ENCODE measurements around the gene WDR93.
"Not testable (repeated sequence)": the region's sequence is repeated elsewhere in the genome, so short reads cannot be mapped to it uniquely, and the experiment has no call there.

The WDR93 gene

DNA sequence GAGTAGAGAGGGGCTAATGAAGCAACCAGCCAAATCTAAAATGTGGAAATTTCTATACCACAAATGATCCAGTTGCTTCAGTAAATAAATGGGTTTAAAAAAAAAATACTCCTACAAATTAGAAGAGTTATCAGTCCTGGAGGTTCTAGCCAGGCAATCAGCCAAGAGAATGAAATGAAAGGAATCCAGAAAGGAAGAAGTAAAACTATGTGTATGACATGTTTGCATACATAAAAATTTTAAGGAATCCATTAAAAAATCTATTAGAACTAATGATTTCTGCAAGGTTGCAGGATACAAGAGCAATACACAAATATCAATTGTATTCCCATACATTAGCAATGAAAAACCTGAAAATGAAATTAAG, 95.1 kb downstream of the WDR93 start:
- no peaks in the 10 kb centered on the region for H3K9me2 ChIP-seq (replicated peaks; ENCODE audit: control insufficient read depth, low read length)
- H3K4me3 ChIP-seq (ENCODE audit: low read length), result no peak overlapping the region
- no peaks in the 10 kb centered on the region for H3K79me2 ChIP-seq (ENCODE audit: control insufficient read depth, low read length)
- no peaks in the 10 kb centered on the region for H3K4me1 ChIP-seq (ENCODE audit: control insufficient read depth, low read length)
- no peaks in the 10 kb centered on the region for H4K20me1 ChIP-seq (ENCODE audit: control insufficient read depth, insufficient read depth, low read depth, low read length)
- no peaks in the 10 kb centered on the region for H3K36me3 ChIP-seq (ENCODE audit: control insufficient read depth, low read length)
- H3F3A ChIP-seq (ENCODE audit: control insufficient read depth, insufficient read depth), result no peaks in the 10 kb centered on the region
- no peak for TF ChIP-seq EZH2phosphoT487 (IDR thresholded peaks at IDR 0.05; ENCODE audit: borderline replicate concordance, low read length)
- TF ChIP-seq, protein P1, sequence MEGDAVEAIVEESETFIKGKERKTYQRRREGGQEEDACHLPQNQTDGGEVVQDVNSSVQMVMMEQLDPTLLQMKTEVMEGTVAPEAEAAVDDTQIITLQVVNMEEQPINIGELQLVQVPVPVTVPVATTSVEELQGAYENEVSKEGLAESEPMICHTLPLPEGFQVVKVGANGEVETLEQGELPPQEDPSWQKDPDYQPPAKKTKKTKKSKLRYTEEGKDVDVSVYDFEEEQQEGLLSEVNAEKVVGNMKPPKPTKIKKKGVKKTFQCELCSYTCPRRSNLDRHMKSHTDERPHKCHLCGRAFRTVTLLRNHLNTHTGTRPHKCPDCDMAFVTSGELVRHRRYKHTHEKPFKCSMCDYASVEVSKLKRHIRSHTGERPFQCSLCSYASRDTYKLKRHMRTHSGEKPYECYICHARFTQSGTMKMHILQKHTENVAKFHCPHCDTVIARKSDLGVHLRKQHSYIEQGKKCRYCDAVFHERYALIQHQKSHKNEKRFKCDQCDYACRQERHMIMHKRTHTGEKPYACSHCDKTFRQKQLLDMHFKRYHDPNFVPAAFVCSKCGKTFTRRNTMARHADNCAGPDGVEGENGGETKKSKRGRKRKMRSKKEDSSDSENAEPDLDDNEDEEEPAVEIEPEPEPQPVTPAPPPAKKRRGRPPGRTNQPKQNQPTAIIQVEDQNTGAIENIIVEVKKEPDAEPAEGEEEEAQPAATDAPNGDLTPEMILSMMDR (IDR thresholded peaks at IDR 0.05; ENCODE audit: low read depth, low read length, poor library complexity, severe bottlenecking), result no peak
- H3K9me3 ChIP-seq (ENCODE audit: control insufficient read depth, insufficient read depth, low read length), result no peaks in the 10 kb centered on the region
- H3K27me3 ChIP-seq (ENCODE audit: control insufficient read depth, low read length), result no peaks in the 10 kb centered on the region; the same call in 1 of the 2 replicates
- no peak overlapping the region for H3K27ac ChIP-seq (ENCODE audit: low read depth, low read length)
- no peak overlapping the region for H3K4me2 ChIP-seq (ENCODE audit: low read length)

DNA sequence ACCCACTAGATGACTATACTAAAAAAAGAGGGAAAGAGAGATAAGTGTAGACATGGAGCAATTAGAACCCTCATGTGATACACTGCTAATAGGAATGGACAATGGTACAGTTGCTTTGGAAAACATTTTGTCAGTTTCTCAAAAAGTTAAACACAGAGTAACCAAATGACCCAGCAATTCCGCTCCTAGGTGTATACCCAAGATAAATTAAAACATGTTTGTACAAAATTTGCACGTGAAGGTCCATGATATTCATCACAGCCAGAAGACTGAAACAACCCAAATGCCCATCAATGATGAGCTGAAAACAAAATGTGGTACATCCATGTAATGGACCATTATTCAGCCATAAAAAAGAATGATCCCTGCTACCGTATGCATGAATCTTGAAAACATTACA, 97.3 kb downstream of the WDR93 start:
- no peak for TF ChIP-seq EZH2phosphoT487 (IDR thresholded peaks at IDR 0.05; ENCODE audit: borderline replicate concordance, low read length)
- TF ChIP-seq, protein P1 (IDR thresholded peaks at IDR 0.05; ENCODE audit: low read depth, low read length, poor library complexity, severe bottlenecking), result no peak
- no peak overlapping the region for H3K4me3 ChIP-seq (ENCODE audit: low read length)
- H3K9me2 ChIP-seq (replicated peaks; ENCODE audit: control insufficient read depth, low read length), result no peaks in the 10 kb centered on the region
- H3K4me1 ChIP-seq (ENCODE audit: control insufficient read depth, low read length), result no peaks in the 10 kb centered on the region
- H3K79me2 ChIP-seq (ENCODE audit: control insufficient read depth, low read length), result no peaks in the 10 kb centered on the region
- H3K27me3 ChIP-seq (ENCODE audit: control insufficient read depth, low read length), result no peaks in the 10 kb centered on the region
- H3K27ac ChIP-seq (ENCODE audit: low read depth, low read length), result no peak overlapping the region
- no peaks in the 10 kb centered on the region for H3K9me3 ChIP-seq (ENCODE audit: control insufficient read depth, insufficient read depth, low read length)
- no peaks in the 10 kb centered on the region for H3K36me3 ChIP-seq (ENCODE audit: control insufficient read depth, low read length)
- no peak overlapping the region for H3K4me2 ChIP-seq (ENCODE audit: low read length)
- no peaks in the 10 kb centered on the region for H4K20me1 ChIP-seq (ENCODE audit: control insufficient read depth, insufficient read depth, low read depth, low read length)
- no peaks in the 10 kb centered on the region for H3F3A ChIP-seq (ENCODE audit: control insufficient read depth, insufficient read depth)

DNA sequence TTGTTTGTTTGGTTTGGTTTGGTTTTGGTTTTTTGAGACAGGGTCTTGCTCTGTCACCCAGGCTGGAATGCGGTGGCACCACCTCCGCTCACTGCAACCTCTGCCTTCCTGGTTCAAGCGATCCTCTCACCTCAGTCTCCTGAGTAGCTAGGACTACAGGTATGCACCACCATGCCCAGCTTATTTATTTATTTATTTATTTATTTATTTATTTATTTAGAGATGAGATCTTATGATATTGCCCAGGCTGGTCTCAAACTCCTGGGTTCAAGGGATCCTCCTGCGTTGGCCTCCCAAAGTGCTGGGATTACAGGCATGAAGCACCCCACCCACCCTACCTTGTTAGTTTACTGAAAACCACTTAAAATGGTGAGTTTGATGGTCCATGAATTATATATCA, 98.0 kb downstream of the WDR93 start:
- H3K36me3 ChIP-seq (ENCODE audit: control insufficient read depth, low read length); H3K27ac ChIP-seq (ENCODE audit: low read depth, low read length); H3K9me2 ChIP-seq (replicated peaks; ENCODE audit: control insufficient read depth, low read length); H3K4me2 ChIP-seq (ENCODE audit: low read length); H3K4me1 ChIP-seq (ENCODE audit: control insufficient read depth, low read length); H3K9me3 ChIP-seq (ENCODE audit: control insufficient read depth, insufficient read depth, low read length); H3K27me3 ChIP-seq (ENCODE audit: control insufficient read depth, low read length); H3K79me2 ChIP-seq (ENCODE audit: control insufficient read depth, low read length); H4K20me1 ChIP-seq (ENCODE audit: control insufficient read depth, insufficient read depth, low read depth, low read length); H3F3A ChIP-seq (ENCODE audit: control insufficient read depth, insufficient read depth); H3K4me3 ChIP-seq (ENCODE audit: low read length): not testable (repeated sequence)

DNA sequence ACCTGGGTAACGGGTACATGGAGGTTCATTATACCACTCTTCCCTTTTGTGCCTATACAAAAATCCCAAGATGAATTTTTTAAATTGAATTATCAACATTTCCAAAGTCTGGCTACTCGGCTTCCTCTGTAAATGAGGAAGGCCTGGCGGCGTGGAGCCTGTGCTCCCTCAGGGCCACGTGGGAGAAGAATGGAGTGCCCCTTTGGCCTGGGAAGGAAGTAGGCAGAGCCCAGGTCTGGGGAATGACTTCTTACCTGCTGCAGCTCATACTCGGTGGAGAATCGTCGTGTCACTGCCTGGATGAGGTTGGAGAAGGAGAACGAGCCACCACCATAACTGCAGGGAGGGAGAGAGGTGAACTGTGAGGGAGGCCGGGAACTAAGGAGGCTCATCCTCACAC, 99.6 kb downstream of the WDR93 start:
- Histone ChIP-seq H3K79me2 (ENCODE audit: control insufficient read depth, low read length) (no peaks in the 10 kb centered on the region), H3K9me2 (replicated peaks; ENCODE audit: control insufficient read depth, low read length) (no peaks in the 10 kb centered on the region)
- TF ChIP-seq EZH2phosphoT487 (IDR thresholded peaks at IDR 0.05; ENCODE audit: borderline replicate concordance, low read length), result no peak
- TF ChIP-seq, protein P1 (IDR thresholded peaks at IDR 0.05; ENCODE audit: low read depth, low read length, poor library complexity, severe bottlenecking), result no peak

More for the DNA sequence above, 99.6 kb downstream of the WDR93 start:
- Histone ChIP-seq H3K27ac (ENCODE audit: low read depth, low read length) (no peak overlapping the region), H3K4me1 (ENCODE audit: control insufficient read depth, low read length) (no peaks in the 10 kb centered on the region), H3K4me2 (ENCODE audit: low read length) (no peak overlapping the region), H3K27me3 (ENCODE audit: control insufficient read depth, low read length) (no peaks in the 10 kb centered on the region), H3K9me3 (ENCODE audit: control insufficient read depth, insufficient read depth, low read length) (no peaks in the 10 kb centered on the region), H4K20me1 (ENCODE audit: control insufficient read depth, insufficient read depth, low read depth, low read length) (no peaks in the 10 kb centered on the region), H3K36me3 (ENCODE audit: control insufficient read depth, low read length) (no peaks in the 10 kb centered on the region), H3F3A (ENCODE audit: control insufficient read depth, insufficient read depth) (no peaks in the 10 kb centered on the region), H3K4me3 (ENCODE audit: low read length) (no peak overlapping the region)
